ENCODE results near the gene NHLRC4.

DNA sequence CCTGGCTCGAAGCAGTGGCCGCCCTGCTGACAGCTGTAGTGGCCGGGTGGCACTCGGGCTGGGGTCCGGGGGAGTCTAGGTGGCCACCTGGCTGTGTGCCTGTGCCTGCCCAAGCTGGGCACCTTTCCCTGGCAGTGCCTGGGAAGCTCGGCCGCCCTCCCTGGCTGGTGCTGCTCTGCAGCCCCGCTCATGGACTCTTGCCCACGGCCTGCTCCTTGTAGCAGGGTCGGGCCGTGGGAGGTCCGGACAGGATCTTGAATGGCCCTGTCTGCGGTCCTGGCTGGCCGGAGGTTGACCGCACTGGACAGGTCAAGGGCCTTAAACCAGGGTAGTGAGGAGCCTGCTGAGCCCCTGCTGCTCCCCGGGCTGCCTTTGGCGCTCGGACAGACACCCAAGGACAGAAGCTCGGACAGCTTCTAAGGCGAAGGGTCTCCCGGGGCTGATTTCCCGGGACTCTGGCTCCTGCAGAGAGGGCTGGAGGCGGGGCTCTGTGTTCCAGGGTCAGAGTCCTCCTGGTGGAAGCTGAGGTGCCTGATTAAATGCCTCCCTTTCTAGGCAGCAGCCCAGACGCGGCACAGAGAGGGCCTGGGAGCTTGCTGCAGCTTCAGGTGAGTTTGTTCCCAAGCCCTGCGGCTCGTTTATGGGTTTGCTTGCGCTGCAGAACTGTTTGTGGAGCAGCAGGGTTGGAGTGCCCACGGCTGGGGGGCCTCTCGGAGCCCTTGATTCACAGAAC is 33.2 kb upstream of the NHLRC4 start:
- TF ChIP-seq, protein P1, sequence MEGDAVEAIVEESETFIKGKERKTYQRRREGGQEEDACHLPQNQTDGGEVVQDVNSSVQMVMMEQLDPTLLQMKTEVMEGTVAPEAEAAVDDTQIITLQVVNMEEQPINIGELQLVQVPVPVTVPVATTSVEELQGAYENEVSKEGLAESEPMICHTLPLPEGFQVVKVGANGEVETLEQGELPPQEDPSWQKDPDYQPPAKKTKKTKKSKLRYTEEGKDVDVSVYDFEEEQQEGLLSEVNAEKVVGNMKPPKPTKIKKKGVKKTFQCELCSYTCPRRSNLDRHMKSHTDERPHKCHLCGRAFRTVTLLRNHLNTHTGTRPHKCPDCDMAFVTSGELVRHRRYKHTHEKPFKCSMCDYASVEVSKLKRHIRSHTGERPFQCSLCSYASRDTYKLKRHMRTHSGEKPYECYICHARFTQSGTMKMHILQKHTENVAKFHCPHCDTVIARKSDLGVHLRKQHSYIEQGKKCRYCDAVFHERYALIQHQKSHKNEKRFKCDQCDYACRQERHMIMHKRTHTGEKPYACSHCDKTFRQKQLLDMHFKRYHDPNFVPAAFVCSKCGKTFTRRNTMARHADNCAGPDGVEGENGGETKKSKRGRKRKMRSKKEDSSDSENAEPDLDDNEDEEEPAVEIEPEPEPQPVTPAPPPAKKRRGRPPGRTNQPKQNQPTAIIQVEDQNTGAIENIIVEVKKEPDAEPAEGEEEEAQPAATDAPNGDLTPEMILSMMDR (optimal IDR thresholded peaks at IDR 0.05 in 1 of 3, IDR thresholded peaks at IDR 0.05 in 1 of 3, conservative IDR thresholded peaks at IDR 0.05 in 1 of 3; ENCODE audit: extremely low read depth in 1 of 3, insufficient read depth in 2 of 3, low read length in 3 of 3): no peak
- no peak for TF ChIP-seq EZH2 (IDR thresholded peaks at IDR 0.05; ENCODE audit: low read length)
